B cell (primary cell): ENCODE results near the gene AQP11. TPM values are rescaled to one million over a fixed set of nuclear protein-coding genes. Genes with fewer than 3 reads are reported as not detected.

Experiments
- ATAC-seq: fragments of 200-7000 bp; cut with Tn5 transposase; one replicate; pipeline ENCODE4 v1.10.0; 2021; ENCODE audit warnings: low read depth, mild to moderate bottlenecking, moderate number of reproducible peaks, moderate library complexity
- CTCF ChIA-PET: fragments of 350-600 bp; sonication (Branson Sonifier 250); formaldehyde crosslinking; loops from one replicate; lab custom pipeline; 2021; ENCODE audit warnings: antibody characterized with exemption, inconsistent platforms; lab: Charles Lee
- POLR2A ChIA-PET: fragments of 350-600 bp; sonication (Branson Sonifier 250); formaldehyde crosslinking; loops from one replicate; lab custom pipeline; 2021; ENCODE audit warnings: antibody characterized with exemption; lab: Charles Lee
- DNase-seq: peaks from one replicate; pipeline ENCODE4 v3.0.0; 2013
- H2AFZ ChIP-seq: 2 replicates; pipeline ENCODE4 v1.6.1; 2012; ENCODE audit warnings: mild to moderate bottlenecking, low read depth, low read length; ENCODE audit not compliant: insufficient read depth, poor library complexity, severe bottlenecking
- H3K27ac ChIP-seq, 2 donors: 1 replicate in 1 of 2; 2 replicates in 1 of 2; pipeline ENCODE4 v1.5.1; 2012 to 2013; ENCODE audit warnings: low read length in 2 of 2, mild to moderate bottlenecking in 2 of 2, moderate library complexity in 1 of 2
- H3K27me3 ChIP-seq, 4 experiments: fragments of 200-600 bp in 1 of 4; sonication (generic) in 1 of 4; replicated peaks in 1 of 4; 1 replicate in 2 of 4; 2 replicates in 2 of 4; pipeline versions ENCODE4 v1.6.1 to v1.7.0; 2013 to 2016; ENCODE audit warnings: low read length in 3 of 4, mild to moderate bottlenecking in 2 of 4, mixed read lengths in 1 of 4, moderate library complexity in 1 of 4; ENCODE audit not compliant: insufficient read depth in 4 of 4, control insufficient read depth in 3 of 4; ENCODE audit errors: control extremely low read depth in 1 of 4
- H3K36me3 ChIP-seq, 2 experiments: replicated peaks in 1 of 2; 1 replicate in 1 of 2; 2 replicates in 1 of 2; pipeline versions ENCODE4 v1.6.1 to v1.7.1; 2013; ENCODE audit warnings: low read length in 1 of 2; ENCODE audit not compliant: insufficient read depth in 2 of 2, control insufficient read depth in 1 of 2; ENCODE audit errors: control extremely low read depth in 1 of 2, extremely low read depth in 1 of 2
- H3K4me1 ChIP-seq, 2 donors: fragments of 200-600 bp in 1 of 2; sonication (generic) in 1 of 2; 1 replicate in 1 of 2; 2 replicates in 1 of 2; pipeline versions ENCODE4 v1.5.1 to v1.6.1; 2013 to 2017; ENCODE audit warnings: low read length in 2 of 2; ENCODE audit not compliant: control insufficient read depth in 2 of 2, insufficient read depth in 2 of 2
- H3K4me2 ChIP-seq: replicated peaks from 2 replicates; pipeline ENCODE3; 2012; ENCODE audit warnings: mild to moderate bottlenecking, low read depth, low read length; ENCODE audit not compliant: poor library complexity, severe bottlenecking
- H3K4me3 ChIP-seq, 5 experiments: fragments of 200-600 bp in 1 of 5; sonication (generic) in 1 of 5; 1 replicate in 3 of 5; 2 replicates in 2 of 5; pipeline versions ENCODE4 v1.5.1 to v1.7.0; 2011 to 2016; ENCODE audit warnings: low read length in 4 of 5, mild to moderate bottlenecking in 4 of 5, low read depth in 2 of 5, control low read depth in 1 of 5, moderate library complexity in 1 of 5; ENCODE audit not compliant: insufficient read depth in 1 of 5; ENCODE audit errors: control extremely low read depth in 1 of 5, extremely low read depth in 1 of 5
- H3K79me2 ChIP-seq: fragments of 200-600 bp; sonication (generic); one replicate; pipeline ENCODE4 v1.6.0; 2016; ENCODE audit warnings: low read length; ENCODE audit not compliant: control insufficient read depth, insufficient read depth
- H3K9ac ChIP-seq: fragments of 200-600 bp; sonication (generic); 2 replicates; pipeline ENCODE4 v1.6.1; 2017; ENCODE audit warnings: mild to moderate bottlenecking, low read length, moderate library complexity
- H3K9me3 ChIP-seq, 3 donors: one replicate each; pipeline versions ENCODE4 v1.6.1 to v1.7.1; 2013; ENCODE audit warnings: low read length in 2 of 3; ENCODE audit not compliant: control insufficient read depth in 2 of 3, insufficient read depth in 1 of 3; ENCODE audit errors: control extremely low read depth in 1 of 3
- H4K20me1 ChIP-seq: 2 replicates; pipeline ENCODE4 v1.6.0; 2012; ENCODE audit warnings: mild to moderate bottlenecking, low read length; ENCODE audit not compliant: insufficient read depth, control insufficient read depth, poor library complexity, severe bottlenecking
- H3K27ac Mint-ChIP-seq: one replicate; pipeline ENCODE4 v1.8.0; 2021; ENCODE audit warnings: mixed read lengths
- H3K27me3 Mint-ChIP-seq: one replicate; pipeline ENCODE4 v1.8.0; 2021; ENCODE audit warnings: mixed read lengths
- H3K4me1 Mint-ChIP-seq: one replicate; pipeline ENCODE4 v1.8.0; 2021; ENCODE audit warnings: mixed read lengths
- H3K4me3 Mint-ChIP-seq: one replicate; pipeline ENCODE4 v1.8.0; 2021; ENCODE audit warnings: mixed read lengths
- H3K9me3 Mint-ChIP-seq: one replicate; pipeline ENCODE4 v1.8.0; 2022; ENCODE audit warnings: mixed read lengths; ENCODE audit not compliant: insufficient read depth
- CTCF ChIP-seq: fragments of 200-600 bp; IDR thresholded peaks from one replicate; pipeline ENCODE4 v1.8.0; 2022; ENCODE audit warnings: antibody characterized with exemption, mild to moderate bottlenecking
- EZH2 ChIP-seq: IDR thresholded peaks from 2 replicates; pipeline ENCODE4 v1.6.1; 2012; ENCODE audit warnings: borderline replicate concordance, low read depth, mild to moderate bottlenecking, moderate library complexity, low read length; ENCODE audit not compliant: insufficient read depth, poor library complexity, severe bottlenecking
- WGBS: methylation state at CpG from one replicate; pipeline ENCODE4 v1.1.5; 2013; ENCODE audit warnings: missing lambda C conversion rate; ENCODE audit not compliant: insufficient coverage; 5-methylcytosine and 5-hydroxymethylcytosine counted together
- intact Hi-C: fragments of 100-400 bp; cut with micrococcal nuclease; formaldehyde crosslinking; loops from one replicate; pipeline ENCODE4 v1.10.0; 2022
- polyA plus RNA-seq: library from polyadenylated mRNA; depleted of rRNA; stranded (reverse); fragments of >200 nt; gene quantifications from 2 replicates; pipeline ENCODE4 v1.2.3, GENCODE V29; 2012
- total RNA-seq, 2 donors: library from RNA; stranded (reverse); fragments of 120-200 nt in 1 of 2; gene quantifications; 1 replicate in 1 of 2; 2 replicates in 1 of 2; pipeline versions ENCODE4 v1.2.3 to v1.2.4, GENCODE V29; 2013 to 2022

The AQP11 gene
- total and polyA plus RNA-seq, 2 donors (not counting 1 experiment from before 2014, with no cell fraction given) = 0.19 to 0.47 TPM

GRCh38 chr11:77604281-77604680 lies 14.5 kb downstream of the AQP11 start:
- H3K9me3 Mint-ChIP-seq = no peaks in the 10 kb centered on the region
- H3K27ac Mint-ChIP-seq = no peak overlapping the region

GRCh38 chr11:77609234-77609633 lies 19.5 kb downstream of the AQP11 start:
- Histone ChIP-seq H3K79me2 (no peaks in the 10 kb centered on the region), H3K27ac (no peak overlapping the region), H3K27me3 (no peaks in the 10 kb centered on the region), H3K4me2 (no peak overlapping the region), H3K9ac (no peak overlapping the region), H2AFZ (no peak overlapping the region), H3K36me3 (peaks cover 0 to 17% of the 10 kb centered on the region in 2 experiments), H3K4me1 (no peaks in the 10 kb centered on the region), H3K4me3 (no peak overlapping the region), H3K9me3 (no peaks in the 10 kb centered on the region), H4K20me1 (no peaks in the 10 kb centered on the region)
- ChIA-PET POLR2A (no interaction called here), CTCF (interaction anchor here (0.6 to 2.0 kb wide), 2 partner anchors 10 to 72 kb away, joined by 4 to 6 read pairs; no protein-coding TSS in a partner anchor)
- no peaks in the 10 kb centered on the region for H3K4me1 Mint-ChIP-seq
- H3K4me3 Mint-ChIP-seq = no peak overlapping the region
- DNase-seq (no peak), ATAC-seq (no peak)
- intact Hi-C loops = no loop called here
- H3K9me3 Mint-ChIP-seq = no peaks in the 10 kb centered on the region
- H3K27ac Mint-ChIP-seq = no peak overlapping the region
- TF ChIP-seq EZH2 (no peak), CTCF (no peak)
- WGBS = no CpG with 5 or more reads among the region's 1 CpG
- no peaks in the 10 kb centered on the region for H3K27me3 Mint-ChIP-seq

More at GRCh38 chr11:77604281-77604680, 14.5 kb downstream of the AQP11 start:
- intact Hi-C loops = no loop called here
- no peak overlapping the region for H3K4me3 Mint-ChIP-seq
- Histone ChIP-seq H3K4me3 (no peak overlapping the region), H2AFZ (no peak overlapping the region), H3K27me3 (no peaks in the 10 kb centered on the region), H3K79me2 (no peaks in the 10 kb centered on the region), H3K9ac (no peak overlapping the region), H3K4me1 (no peaks in the 10 kb centered on the region), H3K27ac (no peak overlapping the region), H3K36me3 (peaks cover 0 to 2% of the 10 kb centered on the region in 2 experiments), H4K20me1 (no peaks in the 10 kb centered on the region), H3K4me2 (no peak overlapping the region), H3K9me3 (no peaks in the 10 kb centered on the region)
- ChIA-PET CTCF (no interaction called here), POLR2A (no interaction called here)
- TF ChIP-seq CTCF (no peak), EZH2 (no peak)
- WGBS = no CpG with 5 or more reads among the region's 2 CpGs
- ATAC-seq = no peak
- DNase-seq = no peak
- H3K4me1 Mint-ChIP-seq = no peaks in the 10 kb centered on the region
- no peaks in the 10 kb centered on the region for H3K27me3 Mint-ChIP-seq
